Stimulated activated effector memory CD8-positive, alpha-beta T cell treated with anti-CD3 and anti-CD28 coated beads, Interleukin-12 subunit alpha, Interleukin-12 subunit beta, amount 100 ng/mL, for 72 hours (primary cell): ENCODE data around the gene ITIH1.
"Not testable (repeated sequence)": the region's sequence is repeated elsewhere in the genome, so short reads cannot be mapped to it uniquely, and the experiment has no call there.

ENCODE experiments used
- ATAC-seq: fragments of 150-1000 bp; cut with Tn5 transposase; 2 replicates; pipeline ENCODE4 v1.10.0; 2021
- DNase-seq, 2 donors: peaks; one replicate each; pipeline ENCODE4 v3.0.0; 2021 to 2022; ENCODE audit warnings: low spot score in 2 of 2
- H3K27ac Mint-ChIP-seq: one replicate; pipeline ENCODE4 v1.8.0; 2022; ENCODE audit warnings: mild to moderate bottlenecking, mixed read lengths
- H3K36me3 Mint-ChIP-seq: one replicate; pipeline ENCODE4 v1.8.0; 2022; ENCODE audit warnings: mild to moderate bottlenecking, mixed read lengths
- H3K4me1 Mint-ChIP-seq: one replicate; pipeline ENCODE4 v1.8.0; 2022; ENCODE audit warnings: mixed read lengths
- H3K4me3 Mint-ChIP-seq: one replicate; pipeline ENCODE4 v1.8.0; 2022; ENCODE audit warnings: mild to moderate bottlenecking, mixed read lengths
- H3K9me3 Mint-ChIP-seq: one replicate; pipeline ENCODE4 v1.8.0; 2022; ENCODE audit warnings: mixed read lengths

ITIH1 gene

GRCh38 chr3:52769786-52770455 is 7.5 kb upstream of the ITIH1 start:
- DNase-seq, result no peak
- no peak for ATAC-seq
- peak overlapping the region; percentile 72 for H3K27ac Mint-ChIP-seq
- peaks cover 18% of the 10 kb centered on the region for H3K4me1 Mint-ChIP-seq
- H3K4me3 Mint-ChIP-seq, result peak overlapping the region; percentile 69
- H3K36me3 Mint-ChIP-seq, result peaks cover 40% of the 10 kb centered on the region
- no peaks in the 10 kb centered on the region for H3K9me3 Mint-ChIP-seq

GRCh38 chr3:52770496-52771333 is 6.7 kb upstream of the ITIH1 start, which contains the start of gene NEK4:
TSS of gene NEK4 (minus strand) at chr3:52770940. CDS start at chr3:52770746, 194 bp downstream.
- H3K4me1 Mint-ChIP-seq, result peaks cover 18% of the 10 kb centered on the region
- peak; percentile 78 to 94 for DNase-seq
- H3K9me3 Mint-ChIP-seq, result no peaks in the 10 kb centered on the region
- H3K27ac Mint-ChIP-seq, result peak within 1 kb of the TSS; percentile 72
- ATAC-seq, result peak; percentile 96
- peak within 1 kb of the TSS; percentile 69 for H3K4me3 Mint-ChIP-seq
- H3K36me3 Mint-ChIP-seq, result peaks cover 32% of the 10 kb centered on the region

- Mint-ChIP-seq H3K4me3 (peak overlapping the region; percentile 69), H3K27ac (peak overlapping the region; percentile 72), H3K4me1 (peaks cover 18% of the 10 kb centered on the region), H3K9me3 (no peaks in the 10 kb centered on the region), H3K36me3 (peaks cover 26% of the 10 kb centered on the region)
- DNase-seq (no peak), ATAC-seq (peak; percentile 45)
Observed at GRCh38 chr3:52771334-52771681, 6.1 kb upstream of the ITIH1 start.

GRCh38 chr3:52771702-52772101 is 5.7 kb upstream of the ITIH1 start:
- ATAC-seq (no peak), DNase-seq (no peak)
- Mint-ChIP-seq H3K4me3 (peak overlapping the region; percentile 69), H3K4me1 (peaks cover 18% of the 10 kb centered on the region), H3K27ac (peak overlapping the region; percentile 72), H3K9me3 (no peaks in the 10 kb centered on the region), H3K36me3 (peaks cover 22% of the 10 kb centered on the region)

GRCh38 chr3:52773361-52774065 is 3.9 kb upstream of the ITIH1 start:
- peaks cover 18% of the 10 kb centered on the region for H3K4me1 Mint-ChIP-seq
- ATAC-seq (no peak), DNase-seq (no peak)
- no peak overlapping the region for H3K27ac Mint-ChIP-seq
- H3K4me3 Mint-ChIP-seq, result no peak overlapping the region
- peaks cover 4% of the 10 kb centered on the region for H3K36me3 Mint-ChIP-seq
- no peaks in the 10 kb centered on the region for H3K9me3 Mint-ChIP-seq

- H3K27ac Mint-ChIP-seq, result no peak overlapping the region
- ATAC-seq (no peak), DNase-seq (no peak)
- H3K4me3 Mint-ChIP-seq, result no peak overlapping the region
- H3K9me3 Mint-ChIP-seq, result no peaks in the 10 kb centered on the region
- H3K4me1 Mint-ChIP-seq, result peaks cover 17% of the 10 kb centered on the region
- no peaks in the 10 kb centered on the region for H3K36me3 Mint-ChIP-seq
Observed at GRCh38 chr3:52774066-52774713, 3.2 kb upstream of the ITIH1 start.

GRCh38 chr3:52774901-52775864 is 2.2 kb upstream of the ITIH1 start:
- DNase-seq (no peak), ATAC-seq (no peak)
- Mint-ChIP-seq H3K4me1 (peaks cover 7% of the 10 kb centered on the region), H3K9me3 (no peaks in the 10 kb centered on the region), H3K36me3 (no peaks in the 10 kb centered on the region), H3K4me3 (no peak overlapping the region), H3K27ac (peak overlapping the region; percentile 27)

- ATAC-seq, result no peak
- no peaks in the 10 kb centered on the region for H3K36me3 Mint-ChIP-seq
- no peak overlapping the region for H3K4me3 Mint-ChIP-seq
- no peaks in the 10 kb centered on the region for H3K9me3 Mint-ChIP-seq
- H3K4me1 Mint-ChIP-seq, result peaks cover 7% of the 10 kb centered on the region
- H3K27ac Mint-ChIP-seq, result peak overlapping the region; percentile 27
- DNase-seq, result no peak
Observed at GRCh38 chr3:52775877-52776276, 1.5 kb upstream of the ITIH1 start.

GRCh38 chr3:52776486-52776885 is 913 bp upstream of the ITIH1 start:
- H3K27ac Mint-ChIP-seq, result peak overlapping the region; percentile 27
- not testable (repeated sequence) for DNase-seq, H3K36me3 Mint-ChIP-seq, H3K9me3 Mint-ChIP-seq, H3K4me1 Mint-ChIP-seq, ATAC-seq, H3K4me3 Mint-ChIP-seq

- H3K4me1 Mint-ChIP-seq, result peaks cover 6% of the 10 kb centered on the region
Observed at GRCh38 chr3:52777959-52778805, 783 bp downstream of the ITIH1 start.

GRCh38 chr3:52779011-52779836 is 1.8 kb downstream of the ITIH1 start:
- ATAC-seq, result no peak
- no peak for DNase-seq
- Mint-ChIP-seq H3K4me1 (peaks cover 6% of the 10 kb centered on the region), H3K9me3 (no peaks in the 10 kb centered on the region), H3K36me3 (no peaks in the 10 kb centered on the region), H3K27ac (peak overlapping the region; percentile 23), H3K4me3 (no peak overlapping the region)

More at GRCh38 chr3:52777959-52778805, 783 bp downstream of the ITIH1 start:
- Mint-ChIP-seq H3K27ac (peak overlapping the region; percentile 23), H3K4me3 (no peak overlapping the region), H3K36me3 (no peaks in the 10 kb centered on the region), H3K9me3 (no peaks in the 10 kb centered on the region)
- ATAC-seq (no peak), DNase-seq (no peak)

GRCh38 chr3:52779837-52780585 is 2.6 kb downstream of the ITIH1 start:
- H3K9me3 Mint-ChIP-seq, result no peaks in the 10 kb centered on the region
- peaks cover 6% of the 10 kb centered on the region for H3K4me1 Mint-ChIP-seq
- no peak overlapping the region for H3K27ac Mint-ChIP-seq
- H3K4me3 Mint-ChIP-seq, result no peak overlapping the region
- ATAC-seq (no peak), DNase-seq (no peak)
- no peaks in the 10 kb centered on the region for H3K36me3 Mint-ChIP-seq
